GM12864 (cell line): Measurements from ENCODE around the gene MTHFD1L.

Source experiments
- DNase-seq: peaks from one replicate; pipeline ENCODE4 v3.0.0-alpha.2; 2011; ENCODE audit warnings: low read depth
- H3K4me3 ChIP-seq: 2 replicates; pipeline ENCODE4 v1.5.1; 2011; ENCODE audit warnings: mild to moderate bottlenecking, low read depth, low read length, control low read depth
- TF ChIP-seq, protein P1 (sequence below): IDR thresholded peaks from 2 replicates; pipeline ENCODE4 v1.5.1; 2011; ENCODE audit warnings: low read depth, mild to moderate bottlenecking, moderate library complexity, low read length, control low read depth, inconsistent platforms; ENCODE audit errors: missing control alignments

Gene MTHFD1L

DNA sequence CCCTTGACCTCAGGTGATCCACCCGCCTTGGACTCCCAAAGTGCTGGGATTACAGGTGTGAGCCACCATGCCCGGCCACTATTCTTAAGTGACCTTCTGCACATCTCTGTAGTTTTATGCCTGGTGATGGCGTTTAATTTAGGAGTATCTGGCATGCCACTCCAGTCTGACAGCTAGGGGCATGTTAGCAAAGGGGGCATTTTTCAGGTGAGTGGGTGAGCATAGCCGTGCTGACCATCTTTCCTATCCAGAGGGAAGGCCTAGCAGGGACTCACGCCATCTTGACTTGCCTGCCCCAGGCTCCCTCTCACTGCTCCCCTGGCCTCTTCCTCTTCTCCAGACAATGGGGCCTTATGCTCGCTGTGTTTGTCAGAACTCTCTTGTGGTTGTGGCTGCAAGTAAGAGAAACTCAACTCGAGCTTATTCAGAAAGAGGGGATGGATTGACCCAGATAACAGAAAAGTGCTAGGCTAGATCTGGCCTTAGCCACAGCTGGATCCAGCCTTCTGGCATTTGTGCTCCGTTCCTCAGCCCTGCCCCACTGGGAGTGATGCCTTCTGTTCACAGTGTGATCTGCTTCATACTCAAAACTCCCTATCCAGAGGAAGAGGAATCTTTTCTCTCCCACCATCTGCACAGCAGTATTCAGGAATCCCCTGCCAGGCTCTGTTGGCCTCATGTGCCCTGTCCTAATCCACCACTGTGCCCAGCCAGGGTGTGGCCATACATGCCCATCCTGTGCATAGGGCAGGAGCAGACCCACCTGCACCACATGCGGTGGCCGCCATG, 199.7 kb downstream of the MTHFD1L start:
- no peak for DNase-seq
- no peak overlapping the region for H3K4me3 ChIP-seq
- TF ChIP-seq, protein P1, sequence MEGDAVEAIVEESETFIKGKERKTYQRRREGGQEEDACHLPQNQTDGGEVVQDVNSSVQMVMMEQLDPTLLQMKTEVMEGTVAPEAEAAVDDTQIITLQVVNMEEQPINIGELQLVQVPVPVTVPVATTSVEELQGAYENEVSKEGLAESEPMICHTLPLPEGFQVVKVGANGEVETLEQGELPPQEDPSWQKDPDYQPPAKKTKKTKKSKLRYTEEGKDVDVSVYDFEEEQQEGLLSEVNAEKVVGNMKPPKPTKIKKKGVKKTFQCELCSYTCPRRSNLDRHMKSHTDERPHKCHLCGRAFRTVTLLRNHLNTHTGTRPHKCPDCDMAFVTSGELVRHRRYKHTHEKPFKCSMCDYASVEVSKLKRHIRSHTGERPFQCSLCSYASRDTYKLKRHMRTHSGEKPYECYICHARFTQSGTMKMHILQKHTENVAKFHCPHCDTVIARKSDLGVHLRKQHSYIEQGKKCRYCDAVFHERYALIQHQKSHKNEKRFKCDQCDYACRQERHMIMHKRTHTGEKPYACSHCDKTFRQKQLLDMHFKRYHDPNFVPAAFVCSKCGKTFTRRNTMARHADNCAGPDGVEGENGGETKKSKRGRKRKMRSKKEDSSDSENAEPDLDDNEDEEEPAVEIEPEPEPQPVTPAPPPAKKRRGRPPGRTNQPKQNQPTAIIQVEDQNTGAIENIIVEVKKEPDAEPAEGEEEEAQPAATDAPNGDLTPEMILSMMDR = no peak

DNA sequence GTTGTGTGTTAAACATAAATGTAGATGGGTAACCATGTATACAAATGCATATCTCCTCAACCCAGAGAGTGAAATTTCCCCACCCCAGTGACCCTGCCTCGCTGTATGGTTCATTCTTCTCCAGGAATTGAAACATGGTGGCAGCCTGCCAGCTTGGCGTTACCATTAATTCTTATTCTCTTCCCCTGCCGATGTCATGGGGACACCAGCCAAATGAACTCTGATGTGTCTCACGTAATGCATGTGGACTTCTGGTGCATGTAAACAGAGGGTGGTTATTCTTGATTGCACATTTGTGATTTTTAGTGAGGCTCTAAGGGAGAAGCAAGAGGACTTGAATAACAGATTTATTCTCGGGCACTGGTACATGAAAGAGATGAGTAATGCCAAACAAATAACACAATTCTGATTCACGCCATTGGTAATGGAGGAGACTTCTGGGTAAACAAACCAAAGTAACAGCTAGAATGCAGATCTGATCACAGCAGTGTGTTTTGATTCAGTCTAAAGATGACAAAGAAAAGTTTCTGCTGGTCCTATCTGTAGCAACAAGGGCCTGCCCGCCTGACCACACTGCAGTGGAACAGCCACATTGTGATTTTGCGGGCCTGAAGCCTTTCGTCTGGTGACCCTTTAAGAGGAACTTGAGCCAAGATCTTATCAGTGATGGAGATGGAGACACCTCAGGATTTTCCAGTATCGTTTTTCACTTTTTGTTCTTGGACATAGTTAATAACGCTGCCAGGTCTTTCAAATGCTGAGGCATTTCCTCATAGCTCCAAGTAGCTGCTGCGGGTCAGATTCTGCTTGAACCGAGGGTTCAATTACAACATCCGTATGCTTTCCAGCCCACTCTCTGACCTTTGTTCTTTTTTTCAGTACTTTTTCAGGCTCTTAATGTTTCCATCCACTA, 202.4 kb downstream of the MTHFD1L start:
- DNase-seq = no peak
- H3K4me3 ChIP-seq = no peak overlapping the region
- TF ChIP-seq, protein P1 = no peak

DNA sequence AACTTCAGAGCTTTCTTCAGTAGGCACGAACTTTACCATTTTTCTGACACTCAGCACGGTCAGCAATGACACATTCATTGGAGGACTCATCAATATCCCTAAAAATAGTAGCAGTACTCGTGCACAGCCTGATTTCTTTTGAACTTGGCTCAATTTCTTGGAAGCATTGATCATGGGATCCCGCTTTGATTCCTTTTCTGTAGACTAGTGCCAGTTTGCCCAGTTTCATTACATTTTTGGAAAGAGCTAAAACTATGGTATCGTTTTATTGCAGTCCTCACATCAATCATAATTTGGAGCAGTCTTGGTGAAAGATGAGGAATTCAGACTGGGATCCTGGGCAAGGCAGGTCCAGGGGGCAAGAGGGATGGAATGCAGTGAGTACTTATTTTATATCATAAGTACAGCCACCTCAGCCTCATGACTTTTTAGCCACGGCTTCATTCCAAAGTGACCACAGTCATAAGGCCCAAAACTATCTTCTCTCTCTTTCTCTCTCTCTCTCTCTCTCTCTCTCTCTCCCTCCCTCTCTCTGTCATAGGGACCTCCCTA, 203.3 kb downstream of the MTHFD1L start:
- no peak for DNase-seq
- no peak overlapping the region for H3K4me3 ChIP-seq
- TF ChIP-seq, protein P1 = no peak

DNA sequence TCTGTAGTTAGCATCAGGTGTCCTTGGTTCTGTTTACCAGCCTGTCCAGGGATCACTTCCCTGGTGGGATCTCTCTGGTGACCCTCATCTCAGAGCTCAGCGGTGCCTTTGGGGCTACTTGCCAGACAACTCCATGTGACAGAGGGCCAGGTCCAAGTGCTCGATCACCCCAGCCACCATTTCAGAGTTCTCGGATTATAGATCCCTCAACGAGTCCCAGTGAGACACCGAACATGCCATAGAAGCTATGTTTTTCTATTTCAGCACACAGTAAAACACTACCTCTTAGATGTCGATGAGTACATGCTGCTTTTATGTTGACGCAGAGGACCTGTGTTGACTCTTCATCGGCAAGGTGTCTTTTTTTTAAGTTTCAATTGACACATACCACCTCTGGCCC, 204.1 kb downstream of the MTHFD1L start:
- TF ChIP-seq, protein P1 = no peak
- DNase-seq = no peak
- H3K4me3 ChIP-seq = no peak overlapping the region

DNA sequence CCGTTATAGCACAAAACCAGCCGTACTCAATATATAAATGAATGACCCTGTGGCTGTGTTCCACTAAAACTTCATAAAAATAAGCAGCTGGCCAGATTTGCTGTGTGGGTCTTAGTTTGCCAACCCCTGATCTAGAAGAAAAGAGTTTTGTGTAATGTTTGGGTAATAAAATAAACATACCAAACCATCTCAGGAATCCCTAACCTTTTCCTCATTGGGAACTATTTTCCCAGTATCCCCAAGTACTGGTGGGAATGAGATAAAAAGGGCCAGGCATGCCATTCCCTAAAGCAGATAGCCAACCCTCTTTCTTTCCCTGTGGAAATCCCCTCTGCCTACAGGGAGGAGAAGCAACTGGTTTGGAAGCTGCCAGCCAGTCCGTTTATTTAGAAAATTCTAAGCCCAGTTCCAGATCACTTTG, 205.1 kb downstream of the MTHFD1L start:
- TF ChIP-seq, protein P1 = no peak
- no peak overlapping the region for H3K4me3 ChIP-seq
- no peak for DNase-seq

DNA sequence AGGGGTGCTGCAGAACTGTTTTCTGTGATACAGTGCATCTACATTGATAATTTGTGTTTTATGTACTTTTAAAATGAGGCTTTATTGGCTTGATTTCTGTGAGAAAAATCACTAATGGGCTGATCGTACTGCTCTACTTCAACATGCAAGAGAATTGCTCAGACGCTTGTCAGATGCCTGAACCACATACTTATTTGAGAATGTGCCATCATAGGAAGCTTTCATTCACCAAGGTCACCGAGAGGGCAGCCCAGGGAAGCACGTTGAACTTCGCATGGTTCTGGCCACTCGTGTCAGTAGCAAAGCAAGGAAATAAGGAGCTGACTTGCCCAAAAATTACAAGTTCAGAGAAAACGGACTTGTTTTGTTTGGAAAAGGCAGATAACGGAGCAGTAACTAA, 205.8 kb downstream of the MTHFD1L start:
- TF ChIP-seq, protein P1 = no peak

More for the DNA sequence above, 205.8 kb downstream of the MTHFD1L start:
- DNase-seq = no peak
- no peak overlapping the region for H3K4me3 ChIP-seq
